Activated CD8-positive, alpha-beta T cell treated with anti-CD3 and anti-CD28 coated beads, Interleukin-2, amount 10 ng/mL, durations not matched to agents 7 days and 5 days (primary cell): Measurements from ENCODE around the gene SERPINA4. TPM values are rescaled to one million over a fixed set of nuclear protein-coding genes. Genes with fewer than 3 reads are reported as not detected.

ENCODE experiments used
- ATAC-seq: fragments of 150-1000 bp; cut with Tn5 transposase; one replicate; pipeline ENCODE4 v1.10.0; 2021; ENCODE audit warnings: moderate library complexity
- CTCF ChIA-PET: fragments of 350-600 bp; sonication (Branson Sonifier 250); formaldehyde crosslinking; loops from one replicate; lab custom pipeline; 2021; ENCODE audit warnings: antibody characterized with exemption; lab: Charles Lee
- POLR2A ChIA-PET: fragments of 350-600 bp; sonication (Branson Sonifier 250); formaldehyde crosslinking; loops from one replicate; lab custom pipeline; 2021; ENCODE audit warnings: antibody characterized with exemption; lab: Charles Lee
- DNase-seq: peaks from one replicate; pipeline ENCODE4 v3.0.0-alpha.2; 2020
- H3K27ac Mint-ChIP-seq: one replicate; pipeline ENCODE4 v1.8.0; 2021; ENCODE audit warnings: mild to moderate bottlenecking, mixed read lengths
- H3K27me3 Mint-ChIP-seq: one replicate; pipeline ENCODE4 v1.8.0; 2021; ENCODE audit warnings: low read depth, mixed read lengths
- H3K36me3 Mint-ChIP-seq: one replicate; pipeline ENCODE4 v1.8.0; 2021; ENCODE audit warnings: low read depth, mixed read lengths
- H3K4me1 Mint-ChIP-seq: one replicate; pipeline ENCODE4 v1.8.0; 2021; ENCODE audit warnings: low read depth, mixed read lengths
- H3K4me3 Mint-ChIP-seq: one replicate; pipeline ENCODE4 v1.8.0; 2021; ENCODE audit warnings: mild to moderate bottlenecking, mixed read lengths
- H3K9me3 Mint-ChIP-seq: one replicate; pipeline ENCODE4 v1.8.0; 2022; ENCODE audit warnings: mixed read lengths; ENCODE audit not compliant: insufficient read depth
- total RNA-seq, 2 experiments: library from RNA; stranded (reverse); gene quantifications; one replicate each; pipeline ENCODE4 v1.2.3, GENCODE V29; 2021

The SERPINA4 gene
- total RNA-seq, 2 experiments from 2014 or later = not detected

DNA sequence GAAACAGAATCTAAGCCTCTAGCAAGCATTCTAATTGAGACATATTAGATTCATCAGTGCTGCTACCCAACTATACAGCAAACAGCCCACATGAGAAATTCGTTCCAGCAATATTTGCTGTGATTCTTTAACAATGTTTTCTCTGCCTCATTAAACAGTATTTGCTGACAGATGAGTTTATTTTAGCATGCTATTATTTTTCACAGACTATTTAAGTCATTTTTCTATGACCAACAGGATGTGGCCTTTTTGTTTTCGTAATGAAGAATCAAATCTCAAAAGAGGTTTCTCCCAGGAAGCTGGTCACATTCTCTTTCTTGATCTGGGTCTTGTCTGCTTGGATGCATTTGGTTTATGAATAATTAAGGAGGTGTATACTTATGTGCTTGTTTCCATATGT is 28.8 kb upstream of the SERPINA4 start:
- POLR2A ChIA-PET = no interaction called here
- Mint-ChIP-seq H3K27ac (no peak overlapping the region), H3K4me1 (no peaks in the 10 kb centered on the region), H3K4me3 (no peak overlapping the region), H3K27me3 (peaks cover 5% of the 10 kb centered on the region), H3K36me3 (no peaks in the 10 kb centered on the region), H3K9me3 (no peaks in the 10 kb centered on the region)
- ATAC-seq (no peak), DNase-seq (no peak)
- CTCF ChIA-PET = no interaction called here

DNA sequence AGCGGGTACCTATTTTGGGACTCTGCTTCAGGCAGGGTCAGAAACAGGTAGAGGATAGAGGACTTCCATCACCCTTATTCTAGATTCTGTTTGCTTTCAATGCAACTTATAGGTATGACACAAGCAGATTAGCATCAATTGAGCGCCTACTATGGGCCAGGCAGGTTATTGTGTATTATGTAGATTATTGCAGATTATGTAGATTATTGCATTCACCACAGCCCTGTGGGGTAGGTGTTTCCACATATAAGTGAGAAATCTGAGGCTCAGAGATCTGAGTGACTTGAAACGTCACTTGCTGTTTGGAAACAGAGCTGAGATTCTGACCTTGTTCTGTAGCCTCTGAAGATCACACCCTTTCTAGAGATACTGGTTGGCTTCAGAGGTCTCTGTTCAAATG is 25.7 kb upstream of the SERPINA4 start:
- no peaks in the 10 kb centered on the region for H3K4me1 Mint-ChIP-seq
- H3K27ac Mint-ChIP-seq = no peak overlapping the region
- CTCF ChIA-PET = no interaction called here
- no peaks in the 10 kb centered on the region for H3K27me3 Mint-ChIP-seq
- POLR2A ChIA-PET = no interaction called here
- H3K4me3 Mint-ChIP-seq = no peak overlapping the region
- ATAC-seq (no peak), DNase-seq (no peak)
- H3K9me3 Mint-ChIP-seq = no peaks in the 10 kb centered on the region
- H3K36me3 Mint-ChIP-seq = no peaks in the 10 kb centered on the region

DNA sequence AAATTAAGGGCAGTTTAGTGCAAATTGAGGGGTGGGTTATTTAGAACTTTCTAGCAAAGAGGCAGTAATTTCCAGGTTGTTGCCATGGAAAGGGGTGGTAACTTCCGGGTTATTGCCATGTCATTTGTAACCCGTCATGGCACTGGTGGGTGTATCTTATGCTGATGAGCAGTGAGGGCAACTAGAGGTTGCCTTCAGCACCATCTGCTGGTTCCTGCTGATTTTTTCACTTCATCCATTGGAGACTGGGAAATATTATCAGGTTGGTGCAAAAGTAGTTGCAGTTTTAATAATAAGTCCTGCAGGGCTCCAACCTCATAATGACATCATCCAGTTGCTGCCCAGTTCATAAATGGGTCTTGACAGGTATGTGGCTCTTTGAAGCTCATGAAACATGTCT is 24.4 kb upstream of the SERPINA4 start:
- no peaks in the 10 kb centered on the region for H3K27me3 Mint-ChIP-seq
- DNase-seq = no peak
- no peaks in the 10 kb centered on the region for H3K9me3 Mint-ChIP-seq
- H3K4me3 Mint-ChIP-seq = no peak overlapping the region
- H3K36me3 Mint-ChIP-seq = no peaks in the 10 kb centered on the region
- H3K4me1 Mint-ChIP-seq = no peaks in the 10 kb centered on the region
- ATAC-seq = no peak
- ChIA-PET POLR2A (no interaction called here), CTCF (interaction anchor here (1.3 kb wide), 1 partner anchor 12 kb away, joined by 4 read pairs; no protein-coding TSS in a partner anchor)
- H3K27ac Mint-ChIP-seq = no peak overlapping the region

DNA sequence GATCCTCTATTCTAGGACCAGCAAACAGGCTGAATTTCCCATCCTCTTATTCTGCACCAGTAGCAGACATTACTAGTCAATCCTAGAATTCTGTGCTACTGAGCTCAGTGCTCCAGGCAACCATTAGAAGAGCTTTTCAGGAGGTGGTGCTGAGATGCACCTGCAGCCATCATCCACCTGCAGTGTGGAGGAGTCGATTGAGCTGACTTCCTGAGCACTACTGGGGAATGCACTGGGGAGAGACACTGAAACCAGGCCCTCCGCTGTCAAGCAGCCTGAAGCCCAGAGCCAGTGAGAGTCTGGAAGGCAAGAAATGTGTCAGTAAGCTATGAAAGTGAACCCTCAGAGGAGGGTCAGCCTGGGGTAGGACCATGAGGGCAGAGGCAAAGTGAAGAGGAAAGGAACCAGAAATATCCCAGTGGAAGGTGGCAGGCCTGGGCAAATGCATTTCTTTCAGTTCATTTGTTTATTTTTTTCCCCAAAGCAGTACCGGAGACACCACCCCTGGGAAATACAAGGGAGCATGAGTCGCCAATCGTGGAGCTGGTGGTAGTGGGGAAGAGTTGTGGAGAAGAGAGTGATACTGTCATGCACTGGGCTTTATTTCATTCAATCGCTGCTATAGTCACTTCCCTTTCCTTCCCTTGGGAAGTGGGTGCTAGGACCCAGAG is 23.0 kb upstream of the SERPINA4 start:
- Mint-ChIP-seq H3K4me1 (no peaks in the 10 kb centered on the region), H3K36me3 (no peaks in the 10 kb centered on the region), H3K9me3 (no peaks in the 10 kb centered on the region), H3K27me3 (no peaks in the 10 kb centered on the region), H3K4me3 (no peak overlapping the region), H3K27ac (no peak overlapping the region)
- CTCF ChIA-PET = interaction anchor here (1.4 kb wide), 1 partner anchor 40 kb away, joined by 3 read pairs; no protein-coding TSS in a partner anchor
- POLR2A ChIA-PET = no interaction called here
- DNase-seq (no peak), ATAC-seq (no peak)

DNA sequence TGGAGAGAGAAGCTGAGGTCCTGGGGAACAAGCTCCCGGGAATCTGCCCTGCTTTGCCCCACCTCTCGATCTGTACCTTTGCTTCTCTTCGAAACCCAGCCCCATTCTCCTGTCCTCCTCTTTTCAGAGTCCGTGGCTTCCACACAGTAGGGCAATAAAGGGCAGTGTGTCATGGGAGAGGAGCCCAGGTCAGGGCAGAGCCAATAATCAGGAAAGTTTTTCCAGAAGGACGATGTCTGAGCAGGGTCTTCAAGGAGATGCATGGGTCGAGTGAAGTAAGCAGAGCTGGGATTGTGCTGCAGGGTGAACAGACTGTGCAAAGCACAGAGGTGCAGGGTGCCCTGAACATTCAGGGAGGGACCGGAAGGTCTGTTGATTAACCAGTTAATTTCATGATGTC is 22.1 kb upstream of the SERPINA4 start:
- ATAC-seq (no peak), DNase-seq (no peak)
- Mint-ChIP-seq H3K27ac (no peak overlapping the region), H3K27me3 (no peaks in the 10 kb centered on the region), H3K9me3 (no peaks in the 10 kb centered on the region), H3K36me3 (no peaks in the 10 kb centered on the region), H3K4me1 (no peaks in the 10 kb centered on the region), H3K4me3 (no peak overlapping the region)
- POLR2A ChIA-PET = no interaction called here
- CTCF ChIA-PET = interaction anchor here (1.4 kb wide), 1 partner anchor 41 kb away, joined by 3 read pairs; no protein-coding TSS in a partner anchor

DNA sequence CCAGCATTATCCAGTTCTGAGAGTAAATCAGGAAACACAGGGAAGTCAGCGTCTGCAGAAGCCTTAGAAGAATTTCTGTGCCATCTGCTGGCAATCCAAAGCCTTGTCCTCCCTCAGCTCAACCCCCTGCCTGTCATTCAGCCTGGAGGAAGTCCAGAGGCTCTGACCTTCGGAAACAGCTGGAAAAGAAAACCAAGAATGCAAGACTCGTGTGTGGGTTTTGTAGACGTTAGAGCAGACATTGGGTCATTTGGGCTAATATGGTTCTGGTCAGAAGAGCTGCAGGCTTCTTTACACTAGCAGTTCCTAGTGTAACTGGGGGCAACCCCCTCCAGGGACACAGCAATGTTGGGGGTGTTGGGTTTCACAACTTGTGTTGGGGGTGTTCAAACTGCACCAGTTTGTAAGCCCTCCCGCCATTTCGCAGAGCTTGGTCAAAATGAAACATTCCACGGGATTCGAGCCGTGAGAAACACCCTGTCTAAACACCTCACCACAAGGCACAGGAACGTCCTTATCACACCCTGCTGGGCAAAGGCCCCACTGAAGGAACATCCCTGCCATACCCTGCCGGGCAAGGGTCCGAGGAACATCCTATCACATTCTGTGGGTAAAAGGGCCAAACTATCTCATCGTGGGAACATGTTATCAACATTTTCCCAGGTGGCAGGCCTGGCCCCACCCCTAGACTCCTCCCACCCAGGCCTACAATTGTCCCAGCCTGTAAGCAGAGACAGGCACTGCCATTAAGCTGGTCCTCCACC is 21.0 kb upstream of the SERPINA4 start:
- Mint-ChIP-seq H3K27me3 (no peaks in the 10 kb centered on the region), H3K27ac (no peak overlapping the region), H3K36me3 (no peaks in the 10 kb centered on the region), H3K4me1 (no peaks in the 10 kb centered on the region), H3K4me3 (no peak overlapping the region), H3K9me3 (no peaks in the 10 kb centered on the region)
- no peak for DNase-seq
- CTCF ChIA-PET = no interaction called here
- POLR2A ChIA-PET = no interaction called here
- no peak for ATAC-seq

DNA sequence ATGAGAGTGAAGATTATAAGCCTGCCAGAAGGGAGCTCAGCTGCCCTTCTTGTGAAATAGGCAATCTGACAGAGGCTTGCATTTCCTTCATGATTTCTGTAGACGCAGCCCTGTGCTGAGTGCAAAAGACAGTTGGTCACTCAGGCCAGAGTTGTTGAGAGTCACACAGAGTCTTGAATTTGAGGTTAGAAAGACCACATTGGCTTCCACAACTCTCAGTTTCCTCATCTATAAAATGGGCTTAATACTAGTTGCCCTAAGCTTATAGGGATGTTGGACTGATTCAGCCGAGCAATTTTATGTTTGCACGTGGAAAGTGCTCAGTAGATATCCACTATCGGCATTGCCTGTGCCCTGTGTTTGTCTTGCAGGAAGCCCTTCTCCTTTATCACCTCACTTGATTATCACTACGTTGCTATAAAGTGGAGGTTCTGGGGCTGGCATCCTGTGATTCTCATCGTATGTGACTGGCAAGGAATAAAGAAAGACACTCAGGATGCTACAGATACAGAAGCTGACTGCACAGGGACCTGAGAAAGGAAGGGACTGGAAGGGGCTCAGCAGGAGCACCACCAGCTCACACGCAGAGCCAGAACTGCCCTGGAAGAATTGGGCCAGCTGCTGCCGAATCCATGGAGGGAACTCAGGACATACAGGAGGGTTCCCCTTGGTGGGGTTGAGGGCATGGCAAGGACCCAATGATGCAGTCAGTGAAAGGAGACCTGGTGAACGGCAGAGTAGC is 19.8 kb upstream of the SERPINA4 start:
- ATAC-seq = no peak
- Mint-ChIP-seq H3K4me3 (no peak overlapping the region), H3K36me3 (no peaks in the 10 kb centered on the region), H3K4me1 (no peaks in the 10 kb centered on the region), H3K27ac (no peak overlapping the region), H3K9me3 (no peaks in the 10 kb centered on the region), H3K27me3 (no peaks in the 10 kb centered on the region)
- no peak for DNase-seq
- ChIA-PET POLR2A (no interaction called here), CTCF (interaction anchor here (0.9 kb wide), 1 partner anchor 9 kb away, joined by 3 read pairs; no protein-coding TSS in a partner anchor)

DNA sequence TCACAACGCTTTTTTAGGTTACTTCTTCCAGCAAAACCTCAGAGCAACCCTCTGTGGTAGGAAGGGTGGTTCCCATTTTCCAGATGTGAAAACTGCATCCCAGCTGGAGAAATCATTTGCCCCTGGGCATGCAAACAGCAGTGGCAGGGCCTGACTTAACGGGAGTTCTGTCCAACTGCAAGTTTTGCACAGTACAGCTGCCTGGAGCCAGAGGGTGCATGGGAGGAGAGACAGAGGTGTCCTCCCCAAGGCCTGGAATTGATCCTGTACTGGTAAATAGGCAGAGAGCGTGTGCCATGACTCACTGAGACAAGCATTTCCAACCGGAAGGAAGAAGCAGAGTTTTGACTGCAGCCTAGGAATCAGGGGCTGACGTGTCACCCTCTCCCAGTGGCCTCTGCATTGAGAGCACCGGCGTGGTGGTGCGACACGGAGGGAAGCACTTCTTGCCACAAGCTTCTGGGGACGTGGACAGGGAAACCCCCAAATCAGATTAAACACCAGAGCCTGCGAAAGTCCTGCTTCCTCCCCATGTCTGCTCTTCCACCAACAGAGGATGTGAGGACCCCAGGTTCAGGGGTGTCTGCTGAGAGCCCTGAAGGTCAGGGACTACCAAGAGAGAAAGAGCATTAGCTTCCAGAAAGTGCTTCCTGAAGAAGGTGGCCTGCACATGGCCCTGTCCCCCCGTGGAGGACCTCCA is 19.0 kb upstream of the SERPINA4 start:
- Mint-ChIP-seq H3K27me3 (no peaks in the 10 kb centered on the region), H3K9me3 (no peaks in the 10 kb centered on the region), H3K27ac (no peak overlapping the region), H3K36me3 (no peaks in the 10 kb centered on the region), H3K4me1 (no peaks in the 10 kb centered on the region), H3K4me3 (no peak overlapping the region)
- DNase-seq = no peak
- ATAC-seq = no peak
- CTCF ChIA-PET = interaction anchor here (0.9 kb wide), 1 partner anchor 9 kb away, joined by 3 read pairs; no protein-coding TSS in a partner anchor
- POLR2A ChIA-PET = no interaction called here

DNA sequence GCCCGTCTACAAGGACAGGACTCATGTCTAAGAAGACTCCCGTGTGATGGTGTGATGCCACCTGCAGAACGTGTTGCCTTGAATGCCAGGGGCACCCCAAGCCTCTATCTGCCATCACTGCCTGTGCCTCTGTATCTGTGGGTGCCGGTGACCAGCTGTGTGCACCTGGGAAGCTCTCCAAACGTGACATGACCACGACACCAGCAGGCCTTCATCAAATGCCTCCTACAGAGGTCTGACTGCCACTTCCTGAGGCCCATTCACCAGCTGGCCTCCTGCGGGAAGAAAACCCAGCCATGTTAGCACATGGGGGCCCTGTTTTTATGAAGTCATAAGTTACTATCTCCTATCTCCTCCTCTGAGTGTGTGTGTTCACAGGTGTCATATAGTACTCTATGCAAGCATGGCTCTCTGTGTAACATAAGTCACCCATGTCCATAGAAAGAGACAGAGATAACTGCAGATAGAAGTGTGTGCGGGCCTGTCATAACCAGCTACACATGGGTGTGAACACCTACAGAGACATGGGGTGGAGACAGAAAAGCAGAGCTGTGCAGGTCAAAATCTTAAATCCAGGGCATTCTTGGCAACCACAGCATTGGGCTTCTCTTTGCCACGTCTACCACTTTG is 18.3 kb upstream of the SERPINA4 start:
- H3K27me3 Mint-ChIP-seq = no peaks in the 10 kb centered on the region
- no peak for DNase-seq
- H3K27ac Mint-ChIP-seq = no peak overlapping the region
- no peaks in the 10 kb centered on the region for H3K36me3 Mint-ChIP-seq
- no peaks in the 10 kb centered on the region for H3K9me3 Mint-ChIP-seq
- no peaks in the 10 kb centered on the region for H3K4me1 Mint-ChIP-seq
- ChIA-PET CTCF (no interaction called here), POLR2A (no interaction called here)
- no peak for ATAC-seq
- no peak overlapping the region for H3K4me3 Mint-ChIP-seq

DNA sequence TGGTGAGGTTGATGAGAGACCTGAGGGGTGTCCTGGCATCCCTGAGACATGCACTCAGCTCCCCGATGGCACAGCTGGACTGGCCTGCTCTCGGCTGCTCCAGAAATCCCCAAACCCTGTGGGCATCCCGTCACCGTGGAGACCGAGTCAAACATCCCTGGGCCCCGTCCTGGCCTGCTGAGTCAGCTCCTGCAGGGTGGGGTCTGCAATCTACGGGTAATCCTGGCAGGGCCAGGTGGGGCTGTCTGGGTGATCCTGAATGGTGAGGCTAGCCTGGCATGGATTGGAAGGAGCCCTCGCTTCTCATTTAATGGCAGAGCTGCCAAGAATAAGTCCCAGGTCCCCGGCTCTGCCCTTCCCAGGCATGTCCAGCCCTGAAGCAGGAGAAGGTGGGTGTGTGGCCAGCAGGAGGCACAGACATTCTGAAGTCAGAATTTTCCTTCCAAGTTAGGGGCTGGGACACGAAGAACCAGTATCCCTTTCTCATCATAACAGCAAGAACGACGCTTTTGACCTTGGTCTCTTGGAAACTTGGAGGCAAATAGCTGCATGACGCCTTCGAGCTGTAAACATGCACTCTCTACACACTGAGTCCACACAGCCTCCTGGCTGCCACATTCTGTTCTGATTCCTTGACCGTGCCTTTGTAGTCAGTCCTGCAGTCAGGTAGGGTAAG is 17.7 kb upstream of the SERPINA4 start:
- ChIA-PET POLR2A (no interaction called here), CTCF (no interaction called here)
- no peaks in the 10 kb centered on the region for H3K27me3 Mint-ChIP-seq
- H3K4me3 Mint-ChIP-seq = no peak overlapping the region
- no peaks in the 10 kb centered on the region for H3K4me1 Mint-ChIP-seq
- H3K9me3 Mint-ChIP-seq = no peaks in the 10 kb centered on the region
- H3K27ac Mint-ChIP-seq = no peak overlapping the region
- DNase-seq = no peak
- no peak for ATAC-seq
- no peaks in the 10 kb centered on the region for H3K36me3 Mint-ChIP-seq

DNA sequence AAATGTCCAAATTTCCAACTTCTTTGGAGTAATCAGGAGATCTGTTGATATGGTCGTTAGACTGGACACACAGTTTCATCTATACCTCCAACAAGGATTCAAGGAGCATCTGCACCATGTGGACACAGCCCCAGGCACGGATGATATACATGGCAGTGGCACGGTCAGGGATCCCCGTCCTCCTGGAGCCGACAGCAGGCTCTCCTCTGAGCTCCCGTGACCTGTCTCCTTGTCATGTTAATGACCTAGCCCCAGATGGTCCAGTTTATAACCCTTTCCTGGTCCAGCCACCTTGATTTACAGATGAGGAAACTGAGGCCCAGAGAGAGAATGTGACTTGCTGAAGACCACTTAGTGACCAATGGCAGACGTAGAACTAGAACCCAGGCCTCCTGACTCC is 16.5 kb upstream of the SERPINA4 start:
- ChIA-PET CTCF (no interaction called here), POLR2A (interaction anchor here (0.7 kb wide), 1 partner anchor 746 kb away, joined by 3 read pairs; no protein-coding TSS in a partner anchor)
- Mint-ChIP-seq H3K4me3 (no peak overlapping the region), H3K36me3 (no peaks in the 10 kb centered on the region), H3K27ac (no peak overlapping the region), H3K27me3 (no peaks in the 10 kb centered on the region), H3K9me3 (no peaks in the 10 kb centered on the region), H3K4me1 (no peaks in the 10 kb centered on the region)
- ATAC-seq (no peak), DNase-seq (no peak)
